Jurkat, Clone E6-1 (cell line): Measurements from ENCODE around the gene VWC2.

Experiments
- DNase-seq: peaks from one replicate; pipeline ENCODE4 v3.0.0-alpha.2; 2011; ENCODE audit warnings: low read depth, low spot score
- H3K4me3 ChIP-seq: 2 replicates; pipeline ENCODE4 v1.5.1; 2011; ENCODE audit warnings: mild to moderate bottlenecking, low read length, control low read depth, moderate library complexity

VWC2 gene

DNA sequence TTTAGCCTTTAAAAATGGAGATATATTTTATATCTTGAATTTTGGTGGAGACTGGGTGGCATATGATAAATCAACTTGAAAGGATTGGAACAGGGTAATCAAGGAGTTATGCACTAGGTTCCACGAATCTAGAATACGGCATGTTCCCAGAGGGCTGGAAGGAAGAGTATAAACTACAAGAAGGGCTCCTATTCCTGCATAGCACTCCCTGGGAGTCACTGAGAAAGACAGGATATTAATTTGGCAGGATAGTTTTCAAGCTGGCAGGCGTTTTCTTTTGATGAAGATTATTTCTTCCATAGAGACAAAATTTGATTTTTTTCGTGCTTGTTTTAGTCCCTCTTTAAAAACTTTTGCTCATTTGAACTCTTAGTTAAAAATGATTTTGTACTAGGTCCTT, 119.7 kb downstream of the VWC2 start:
- no peak for DNase-seq
- no peak overlapping the region for H3K4me3 ChIP-seq

GRCh38 chr7:49894543-49894942, 121.1 kb downstream of the VWC2 start:
- DNase-seq: no peak
- H3K4me3 ChIP-seq: no peak overlapping the region

- no peak for DNase-seq
- H3K4me3 ChIP-seq: no peak overlapping the region
Observed at GRCh38 chr7:49911909-49912308, 138.5 kb downstream of the VWC2 start.

- no peak overlapping the region for H3K4me3 ChIP-seq
- DNase-seq: no peak
Observed at GRCh38 chr7:49926720-49927119, 153.3 kb downstream of the VWC2 start.

DNA sequence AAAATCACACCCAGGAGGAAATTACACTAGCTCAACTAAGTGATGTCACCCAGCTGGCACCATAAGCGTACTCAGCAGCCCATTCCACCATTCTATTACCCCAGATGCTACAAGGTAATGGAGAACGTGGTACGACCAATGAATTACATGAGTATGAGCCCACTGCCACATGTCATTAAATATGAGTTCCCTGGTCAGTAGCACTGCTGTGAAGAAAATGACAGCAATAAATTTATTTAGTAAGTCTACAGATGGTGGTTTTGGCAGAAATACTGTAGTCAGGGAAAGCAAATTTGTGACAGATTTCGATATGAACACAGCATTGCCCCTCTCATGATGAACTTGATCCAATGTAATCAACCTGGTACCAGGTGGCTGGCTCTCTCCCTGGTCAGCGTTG, 154.2 kb downstream of the VWC2 start:
- no peak overlapping the region for H3K4me3 ChIP-seq
- no peak for DNase-seq

DNA sequence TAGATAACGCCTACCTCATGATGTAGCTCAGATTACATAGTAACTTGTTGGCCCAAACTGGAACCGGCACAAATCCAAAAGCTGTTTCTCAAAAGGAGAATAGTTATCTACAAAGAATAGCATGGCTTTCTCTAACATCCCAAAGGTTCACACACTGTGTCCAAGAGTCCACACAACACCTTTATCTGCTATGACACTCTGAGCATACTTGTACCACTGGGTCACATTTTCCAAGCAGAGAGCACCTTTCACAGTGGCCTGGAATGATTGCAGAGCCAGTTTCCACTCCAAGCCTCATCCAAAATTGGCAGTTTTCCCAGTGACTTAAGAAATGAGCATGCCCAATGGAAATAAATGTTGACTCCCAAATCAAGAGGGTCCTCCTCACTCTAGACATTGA, 155.3 kb downstream of the VWC2 start:
- no peak for DNase-seq
- H3K4me3 ChIP-seq: no peak overlapping the region

GRCh38 chr7:49931627-49932026, 158.2 kb downstream of the VWC2 start:
- H3K4me3 ChIP-seq: no peak overlapping the region
- DNase-seq: no peak

DNA sequence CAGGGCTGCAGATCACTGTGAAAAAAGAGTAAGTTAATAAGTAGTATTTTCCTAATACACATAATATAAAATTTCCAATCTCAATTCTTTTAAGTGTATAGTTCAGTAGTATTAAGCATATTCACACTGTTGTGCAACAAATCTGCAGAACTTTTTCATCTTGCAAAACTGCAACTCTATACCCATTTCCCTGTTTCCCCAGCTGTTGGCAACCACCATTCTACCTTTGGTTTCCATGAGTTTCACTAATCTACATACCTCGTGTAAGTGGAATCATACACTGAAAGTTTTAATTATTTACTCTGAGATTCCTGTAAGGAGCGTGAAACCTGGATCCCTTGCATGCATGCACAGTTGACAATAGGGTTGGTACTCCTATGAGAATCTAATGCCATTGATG, 164.2 kb downstream of the VWC2 start:
- H3K4me3 ChIP-seq: no peak overlapping the region
- DNase-seq: no peak
